GM19099 (cell line): ENCODE data around the gene RBM6.

Source experiments
- POLR2A ChIP-seq: IDR thresholded peaks from 3 replicates; pipeline ENCODE4 v1.6.1; 2011; ENCODE audit warnings: low read depth; ENCODE audit not compliant: insufficient read length; ENCODE audit errors: extremely low read depth

Gene RBM6

DNA sequence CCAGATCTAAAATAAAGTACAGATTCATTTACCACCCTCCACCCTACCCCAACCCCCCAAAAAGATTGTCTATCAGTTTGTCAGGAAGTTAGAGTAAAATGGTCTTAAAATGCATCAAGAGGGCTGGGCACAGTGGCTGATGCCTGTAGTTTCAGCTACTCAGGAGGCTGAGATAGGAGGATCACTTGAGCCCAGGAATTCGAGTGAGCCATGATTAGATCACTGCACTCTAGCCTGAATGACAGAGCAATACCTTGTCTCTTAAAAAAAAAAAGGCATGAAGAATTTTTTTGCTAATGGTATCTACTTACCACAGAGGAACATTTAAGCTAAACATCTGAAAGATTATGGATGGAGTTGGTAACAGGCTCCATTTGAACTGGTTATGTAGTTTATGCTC is 71.0 kb downstream of the RBM6 start:
- TF ChIP-seq POLR2A: no peak

DNA sequence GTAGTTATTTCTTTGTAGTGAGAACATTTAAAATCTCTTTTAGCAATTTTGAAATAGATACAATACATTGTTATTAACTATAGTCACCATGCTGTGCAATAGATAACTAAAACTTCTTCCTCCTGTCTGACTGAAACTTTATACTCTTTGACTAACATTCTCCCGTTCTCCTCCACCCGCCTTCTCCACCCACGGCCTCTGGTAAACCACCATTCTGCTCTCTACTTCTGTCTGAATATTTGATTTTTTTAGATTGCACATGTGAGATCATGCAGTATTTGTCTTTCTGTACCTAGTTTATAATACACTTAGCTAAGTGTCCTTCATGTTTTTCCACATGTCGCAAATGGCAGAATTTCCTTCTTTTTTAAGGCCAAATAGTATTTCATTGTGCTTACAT is 76.0 kb downstream of the RBM6 start:
- TF ChIP-seq POLR2A: no peak

DNA sequence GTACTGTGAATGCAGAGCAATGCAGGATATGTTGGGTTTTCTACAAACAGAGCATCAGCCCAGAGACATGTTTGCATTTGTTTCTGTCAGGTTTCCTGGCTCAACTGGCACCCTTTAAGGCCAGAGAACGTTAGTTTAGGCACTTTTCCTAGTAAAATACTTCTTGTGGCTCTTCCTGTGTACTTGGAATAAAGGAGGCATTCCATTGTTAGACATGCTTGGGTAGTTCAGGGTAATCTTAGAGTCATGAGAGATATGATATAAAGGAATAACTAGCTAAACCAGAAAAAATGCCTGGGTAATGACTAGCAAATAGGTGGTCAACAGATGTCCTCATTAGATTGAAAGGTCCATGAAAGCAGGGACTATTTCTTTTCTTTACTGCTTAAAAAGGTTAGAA is 88.4 kb downstream of the RBM6 start:
- TF ChIP-seq POLR2A: no peak

DNA sequence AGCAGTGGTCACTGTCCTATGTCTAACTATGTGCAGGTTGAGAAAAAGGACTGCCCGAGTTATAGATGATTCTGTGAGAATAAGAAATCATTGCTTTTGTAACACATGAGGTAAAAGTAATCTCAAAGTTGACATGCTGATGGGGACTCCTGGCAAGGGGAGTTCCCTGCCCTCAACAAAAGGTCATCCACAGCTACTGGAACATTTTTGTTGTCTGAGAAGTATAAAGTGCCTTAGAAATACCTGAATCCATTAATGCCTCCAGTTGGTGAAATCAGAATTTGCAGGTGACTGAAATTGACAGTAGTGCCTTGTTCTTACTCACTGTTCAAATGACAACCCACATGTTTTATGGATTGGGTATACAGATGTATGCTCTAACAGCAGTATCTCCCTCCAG is 105.0 kb downstream of the RBM6 start:
- no peak for TF ChIP-seq POLR2A

DNA sequence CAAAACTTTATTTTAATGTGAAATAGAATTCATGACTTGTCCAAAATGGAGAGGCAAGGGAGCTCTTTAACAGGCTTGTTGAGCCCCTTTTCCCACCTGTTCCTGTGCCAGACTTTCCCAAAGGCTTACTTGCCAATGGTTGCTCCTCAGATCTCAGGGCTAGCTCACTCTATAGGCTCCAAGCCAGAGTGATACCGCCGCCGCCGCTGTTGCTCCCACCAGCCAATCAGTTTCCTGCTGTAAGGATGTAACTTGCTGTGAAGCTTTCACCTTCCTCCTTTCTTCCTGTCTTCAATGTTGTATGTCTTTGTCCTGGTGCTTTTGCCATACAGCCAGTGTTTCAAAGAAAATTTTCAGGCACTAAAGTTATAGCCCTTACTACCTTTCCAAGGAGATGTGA is 107.5 kb downstream of the RBM6 start:
- no peak for TF ChIP-seq POLR2A

DNA sequence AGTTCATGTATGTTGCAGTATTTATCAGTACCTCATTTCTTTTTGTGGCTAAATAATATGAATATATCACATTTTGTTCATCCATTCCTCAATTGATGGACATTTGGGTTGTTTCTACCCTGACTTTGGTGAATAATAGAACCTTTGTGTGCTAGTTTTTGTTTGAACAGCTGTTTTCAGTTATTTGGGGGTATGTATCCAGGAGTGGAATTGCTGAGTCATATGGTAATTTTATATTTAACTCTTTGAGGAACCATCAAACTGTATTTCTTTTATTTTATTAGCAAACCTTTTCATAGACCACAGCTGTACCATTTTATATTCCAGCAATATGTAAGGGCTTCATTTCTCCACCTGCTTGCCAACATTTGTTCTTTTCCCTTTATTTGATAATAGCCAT is 110.4 kb downstream of the RBM6 start:
- no peak for TF ChIP-seq POLR2A

DNA sequence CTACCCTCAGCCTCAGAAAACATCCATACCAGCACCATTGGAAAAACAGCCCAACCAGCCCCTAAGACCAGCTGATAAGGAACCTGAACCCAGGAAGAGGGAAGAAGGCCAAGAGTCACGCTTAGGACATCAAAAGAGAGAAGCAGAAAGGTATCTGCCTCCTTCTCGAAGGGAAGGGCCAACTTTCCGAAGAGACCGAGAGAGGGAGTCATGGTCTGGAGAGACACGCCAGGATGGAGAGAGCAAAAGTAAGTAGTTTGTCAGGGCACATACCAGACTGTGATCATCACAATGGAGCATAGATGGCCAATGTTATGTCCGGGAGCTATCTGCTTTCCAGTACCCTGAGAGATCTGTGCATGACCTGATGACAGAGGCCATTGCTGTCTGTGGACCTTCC is 117.8 kb downstream of the RBM6 start:
- TF ChIP-seq POLR2A: no peak

DNA sequence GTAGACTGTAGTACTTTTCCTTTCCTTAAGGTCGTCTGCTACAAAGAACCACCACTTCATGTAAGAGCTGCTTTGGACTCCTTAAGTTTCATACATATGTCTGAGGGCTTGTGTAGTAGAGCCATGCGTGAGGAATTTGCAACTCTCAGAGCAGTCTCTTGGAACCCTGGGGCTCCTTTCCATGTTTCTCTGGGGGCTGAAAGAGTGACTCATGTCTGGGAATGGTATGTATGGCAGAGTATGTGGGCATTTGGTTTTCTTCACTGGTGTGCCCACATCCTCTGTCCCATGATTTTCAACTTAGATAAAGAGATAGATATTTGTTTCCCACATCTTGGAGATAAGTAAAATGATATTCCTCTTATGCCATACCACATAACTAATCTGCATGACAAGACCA is 128.2 kb downstream of the RBM6 start:
- TF ChIP-seq POLR2A: no peak

DNA sequence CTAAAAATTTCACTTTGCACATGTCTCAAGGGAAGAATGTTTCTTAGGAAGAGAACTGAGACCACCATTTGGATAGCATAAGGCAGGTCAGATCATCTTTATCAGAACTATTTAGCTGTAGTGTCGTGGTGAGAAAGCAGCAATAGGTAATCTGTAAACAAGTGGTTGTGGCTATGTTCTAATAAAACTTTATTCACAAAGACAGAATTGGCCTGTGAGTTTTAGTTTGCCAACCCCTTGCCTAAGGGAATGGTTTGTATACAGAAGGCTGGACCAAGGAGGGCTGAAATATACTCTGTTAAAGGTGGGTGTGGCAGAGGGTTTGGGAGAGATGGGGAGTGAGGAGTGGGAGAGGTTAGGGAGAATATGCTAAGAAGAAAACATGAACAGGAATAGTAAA is 138.1 kb downstream of the RBM6 start:
- no peak for TF ChIP-seq POLR2A

DNA sequence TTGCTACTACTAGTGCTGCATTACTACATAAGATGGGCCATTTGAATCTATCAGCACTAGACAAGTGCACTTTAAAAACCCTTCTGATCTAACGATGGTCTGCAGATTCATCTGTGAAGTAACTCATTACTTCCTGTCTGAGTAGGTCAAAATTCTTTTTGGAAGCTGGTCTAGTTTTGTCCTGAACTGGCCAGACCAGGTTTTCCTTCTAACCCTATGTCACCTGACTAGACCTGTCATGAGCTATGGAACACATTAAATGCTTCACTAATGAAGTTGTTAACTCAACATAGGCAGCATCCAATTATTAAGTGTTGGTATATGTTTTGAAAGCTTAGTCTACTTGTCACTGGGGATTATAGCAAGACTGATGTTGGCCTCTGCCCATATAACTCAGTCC is 138.7 kb downstream of the RBM6 start:
- TF ChIP-seq POLR2A: no peak

DNA sequence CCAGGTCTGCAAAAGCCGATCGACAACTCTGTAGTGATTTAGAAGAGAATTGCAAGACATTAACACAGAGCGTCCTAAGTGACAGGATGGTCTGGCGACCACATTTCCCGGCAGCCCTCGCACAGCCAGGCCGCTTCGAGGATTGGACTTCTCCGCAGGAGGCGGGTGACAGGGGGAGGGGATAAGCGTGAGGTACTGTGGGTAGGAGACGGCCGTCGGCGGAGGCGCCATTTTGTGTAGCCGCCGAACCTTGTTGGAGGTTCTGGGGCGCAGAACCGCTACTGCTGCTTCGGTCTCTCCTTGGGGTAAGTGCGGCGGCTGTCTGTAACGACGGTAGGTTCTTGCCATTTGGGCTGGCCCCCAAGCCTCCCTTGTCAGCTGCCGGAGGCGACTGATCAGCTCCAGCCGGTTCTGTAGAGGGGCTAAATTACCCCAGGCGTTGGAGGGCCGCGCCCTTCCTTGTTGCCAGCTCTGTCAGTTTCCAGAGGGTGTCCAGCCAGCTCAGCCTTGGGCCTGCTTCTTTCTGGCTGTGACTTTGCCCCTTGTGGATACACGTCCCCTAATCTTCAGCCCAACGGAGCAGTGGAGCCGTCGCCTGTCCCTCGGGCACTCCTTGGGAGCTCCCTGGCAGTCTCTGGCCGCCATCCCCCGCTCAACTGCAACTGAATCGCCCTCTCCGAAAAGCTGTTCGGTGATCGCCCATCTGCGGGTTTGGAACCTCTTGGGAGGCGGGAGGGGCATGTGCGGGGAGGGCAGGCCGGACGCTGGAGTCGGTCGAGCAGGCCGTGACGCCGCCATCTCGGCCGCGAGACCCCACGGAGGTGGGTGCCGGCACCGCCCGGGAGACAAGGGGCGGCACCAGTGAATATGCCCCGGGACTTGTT is 149.0 kb downstream of the RBM6 start, which contains the start of gene RBM5:
RBM5 (plus strand) TSS at position 195 of the 884 bp plus-strand sequence. CDS start 1,516 bp downstream, outside the sequence.
- TF ChIP-seq POLR2A: peak; percentile 88

DNA sequence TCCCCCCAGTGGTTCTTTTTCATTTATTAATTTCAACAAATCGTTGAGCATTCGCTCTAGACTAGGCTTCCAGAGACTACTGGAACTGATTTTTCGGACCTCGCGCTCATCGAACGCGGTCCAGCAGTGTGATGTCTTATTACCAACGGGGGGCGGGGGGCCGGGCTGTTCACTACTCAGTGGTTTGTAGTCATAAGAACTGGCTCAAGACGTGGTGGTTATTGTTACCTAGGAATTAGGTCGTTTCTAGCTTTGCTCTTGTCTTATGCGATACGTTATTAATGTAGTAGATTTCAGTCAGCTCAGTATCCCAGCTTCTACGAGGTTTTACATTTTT is 149.6 kb downstream of the RBM6 start:
- no peak for TF ChIP-seq POLR2A

DNA sequence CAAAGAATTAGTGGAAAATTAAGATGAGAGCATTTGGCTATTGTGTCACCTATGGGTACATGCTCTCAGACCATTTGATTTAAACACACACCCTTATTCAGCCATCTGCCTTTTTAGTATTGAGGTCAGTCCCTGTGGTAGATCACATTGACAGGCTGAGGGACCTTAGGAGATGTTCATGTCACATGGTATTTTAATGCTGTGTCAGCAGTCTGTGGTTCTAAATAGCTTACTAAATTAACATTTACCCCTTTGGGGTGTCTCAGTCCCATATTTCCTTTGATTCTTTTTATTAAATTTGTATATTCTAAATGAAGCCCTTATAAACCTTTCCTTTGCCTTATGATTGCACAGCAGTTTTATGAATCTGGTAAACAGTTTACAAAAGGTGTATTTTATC is 151.0 kb downstream of the RBM6 start:
- no peak for TF ChIP-seq POLR2A

DNA sequence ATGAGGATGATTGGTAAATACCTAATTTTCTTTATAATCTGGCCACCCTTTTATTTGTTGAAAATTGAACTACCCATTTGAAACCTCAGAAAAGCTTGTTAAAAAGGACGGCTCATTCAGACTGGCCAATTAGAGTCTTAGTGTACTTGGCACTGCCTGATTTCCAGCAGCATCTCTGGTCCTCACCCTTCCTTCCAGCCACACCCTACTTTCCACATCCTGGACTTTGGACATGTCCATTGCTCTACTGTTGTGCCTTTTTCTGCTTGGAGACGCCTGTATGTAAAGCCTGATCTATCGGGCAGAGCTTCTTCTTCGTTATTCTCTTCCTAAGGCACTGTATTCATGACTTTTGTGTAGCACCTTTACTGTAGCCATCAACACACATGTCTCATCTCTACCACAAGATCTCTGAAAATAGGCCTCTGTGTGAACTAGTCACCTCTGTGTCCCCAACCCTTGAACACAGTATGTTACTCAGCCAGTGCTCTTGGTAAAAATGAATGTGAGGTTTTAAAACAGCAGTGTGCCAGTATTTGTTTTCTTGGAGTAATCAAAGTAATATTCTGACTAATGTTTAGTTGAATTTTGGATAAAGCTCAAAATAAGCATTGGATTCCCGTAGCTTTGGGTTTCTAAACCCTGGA is 155.5 kb downstream of the RBM6 start:
- TF ChIP-seq POLR2A: no peak

DNA sequence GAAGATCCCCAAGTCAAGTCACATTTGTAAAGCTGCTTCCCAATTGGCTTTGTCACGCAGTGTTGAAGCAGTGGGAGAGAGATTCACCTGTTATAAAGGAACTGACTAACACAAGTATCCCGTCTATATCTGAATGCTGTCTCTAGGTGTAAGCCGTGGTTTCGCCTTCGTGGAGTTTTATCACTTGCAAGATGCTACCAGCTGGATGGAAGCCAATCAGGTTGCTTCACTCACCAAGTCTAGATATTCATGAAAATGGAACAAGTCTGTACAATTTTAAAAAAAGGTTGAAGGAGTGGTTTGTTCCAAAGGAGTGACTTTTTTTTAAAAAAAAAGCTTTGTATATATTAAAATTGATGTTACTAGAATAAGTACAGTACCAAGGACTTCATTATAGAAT is 160.4 kb downstream of the RBM6 start:
- TF ChIP-seq POLR2A: no peak
